ENCODE measurements around the gene CSNK2A2.

The CSNK2A2 gene

GRCh38 chr16:58110571-58111301 lies 87.2 kb downstream of the CSNK2A2 start:
- DNase-seq (ENCODE audit: low read depth): no peak

GRCh38 chr16:58109881-58110280 lies 88.0 kb downstream of the CSNK2A2 start:
- DNase-seq (ENCODE audit: low read depth): no peak

GRCh38 chr16:58109330-58109729 lies 88.6 kb downstream of the CSNK2A2 start:
- no peak for DNase-seq (ENCODE audit: low read depth)

Measured in HS-27A (cell line).